Large intestine (tissue), 3 donors: ENCODE data around the gene TRHDE. TPM values are rescaled to one million over a fixed set of nuclear protein-coding genes. Genes with fewer than 3 reads are reported as not detected.

Experiments
- DNase-seq, 2 donors: peaks; one replicate each; pipeline versions ENCODE4 v3.0.0 to v3.0.0-alpha.2; 2013
- H3K27ac ChIP-seq: one replicate; pipeline ENCODE4 v1.5.1; 2013; ENCODE audit warnings: low read length
- H3K27me3 ChIP-seq: 2 replicates; pipeline ENCODE4 v1.6.1; 2013; ENCODE audit warnings: low read length; ENCODE audit not compliant: control insufficient read depth, insufficient read depth
- H3K36me3 ChIP-seq: 2 replicates; pipeline ENCODE4 v1.6.1; 2013; ENCODE audit warnings: low read length; ENCODE audit not compliant: control insufficient read depth, insufficient read depth
- H3K4me1 ChIP-seq: one replicate; pipeline ENCODE4 v1.6.1; 2013; ENCODE audit warnings: low read length; ENCODE audit not compliant: control insufficient read depth, insufficient read depth
- H3K4me3 ChIP-seq: one replicate; pipeline ENCODE4 v1.5.1; 2013; ENCODE audit warnings: low read length
- H3K9me3 ChIP-seq: one replicate; pipeline ENCODE4 v1.6.1; 2013; ENCODE audit warnings: mild to moderate bottlenecking, low read depth, low read length, moderate library complexity; ENCODE audit not compliant: control insufficient read depth
- WGBS: methylation state at CpG from one replicate; pipeline ENCODE4 v1.1.5; 2013; ENCODE audit warnings: low lambda C conversion rate; ENCODE audit not compliant: insufficient coverage; 5-methylcytosine and 5-hydroxymethylcytosine counted together
- polyA plus RNA-seq: library from polyadenylated mRNA; unstranded; fragments of 120-200 nt; gene quantifications from one replicate; pipeline ENCODE4 v1.2.1, GENCODE V29; 2013

The TRHDE gene
- polyA plus RNA-seq, 1 donor: 14.2 TPM

- peaks cover 15% of the 10 kb centered on the region for H3K27me3 ChIP-seq
- no peaks in the 10 kb centered on the region for H3K36me3 ChIP-seq
- peaks cover 4% of the 10 kb centered on the region for H3K9me3 ChIP-seq
- peaks cover 11% of the 10 kb centered on the region for H3K4me1 ChIP-seq
- peak overlapping the region; percentile 89 for H3K4me3 ChIP-seq
- peak overlapping the region; percentile 94 for H3K27ac ChIP-seq
- no CpG with 5 or more reads among the region's 24 CpGs for WGBS
- no peak for DNase-seq
These were observed 1.3 kb downstream of the TRHDE start for GRCh38 chr12:72273499-72273837.

GRCh38 chr12:72273851-72274351 is 1.7 kb downstream of the TRHDE start:
- Histone ChIP-seq H3K9me3 (peaks cover 4% of the 10 kb centered on the region), H3K4me3 (peak overlapping the region; percentile 89), H3K27ac (peak overlapping the region; percentile 94), H3K36me3 (no peaks in the 10 kb centered on the region), H3K4me1 (peaks cover 12% of the 10 kb centered on the region), H3K27me3 (peaks cover 15% of the 10 kb centered on the region)
- peak in 1 of 2 donors; percentile 67 for DNase-seq
- no CpG with 5 or more reads among the region's 17 CpGs for WGBS

- Histone ChIP-seq H3K36me3 (no peaks in the 10 kb centered on the region), H3K27me3 (peaks cover 15% of the 10 kb centered on the region), H3K4me3 (peak overlapping the region; percentile 89), H3K4me1 (peaks cover 22% of the 10 kb centered on the region), H3K9me3 (peaks cover 4% of the 10 kb centered on the region), H3K27ac (peak overlapping the region; percentile 94)
- DNase-seq: peak; percentile 85 to 93
- WGBS: no CpG with 5 or more reads among the region's 1 CpG
These were observed 2.8 kb downstream of the TRHDE start for GRCh38 chr12:72274931-72275330.

GRCh38 chr12:72275526-72275925 is 3.4 kb downstream of the TRHDE start:
- Histone ChIP-seq H3K36me3 (no peaks in the 10 kb centered on the region), H3K27ac (peak overlapping the region; percentile 94), H3K4me1 (peaks cover 28% of the 10 kb centered on the region), H3K4me3 (peak overlapping the region; percentile 89), H3K27me3 (peaks cover 15% of the 10 kb centered on the region), H3K9me3 (peaks cover 4% of the 10 kb centered on the region)
- WGBS: 49% methylated on average over 2 of the region's 2 CpGs
- peak in 1 of 2 donors; percentile 23 for DNase-seq

- Histone ChIP-seq H3K4me1 (peaks cover 30% of the 10 kb centered on the region), H3K27me3 (peaks cover 15% of the 10 kb centered on the region), H3K36me3 (no peaks in the 10 kb centered on the region), H3K27ac (peak overlapping the region; percentile 94), H3K4me3 (peak overlapping the region; percentile 4), H3K9me3 (peaks cover 4% of the 10 kb centered on the region)
- WGBS: 25% methylated on average over 1 of the region's 3 CpGs
- DNase-seq: peak; percentile 48 to 89
These were observed 4.1 kb downstream of the TRHDE start for GRCh38 chr12:72276181-72276805.

GRCh38 chr12:72277415-72277814 is 5.2 kb downstream of the TRHDE start:
- peak overlapping the region; percentile 94 for H3K27ac ChIP-seq
- DNase-seq: peak in 1 of 2 donors; percentile 71
- H3K9me3 ChIP-seq: peaks cover 4% of the 10 kb centered on the region
- H3K4me1 ChIP-seq: peaks cover 30% of the 10 kb centered on the region
- WGBS: 43% methylated on average over 1 of the region's 2 CpGs
- H3K27me3 ChIP-seq: peaks cover 15% of the 10 kb centered on the region
- no peak overlapping the region for H3K4me3 ChIP-seq
- H3K36me3 ChIP-seq: no peaks in the 10 kb centered on the region

GRCh38 chr12:72278894-72279293 is 6.7 kb downstream of the TRHDE start:
- WGBS: 50% methylated on average over 2 of the region's 2 CpGs
- Histone ChIP-seq H3K9me3 (no peaks in the 10 kb centered on the region), H3K27ac (no peak overlapping the region), H3K36me3 (no peaks in the 10 kb centered on the region), H3K4me3 (no peak overlapping the region), H3K4me1 (peaks cover 30% of the 10 kb centered on the region), H3K27me3 (peaks cover 7% of the 10 kb centered on the region)
- DNase-seq: no peak

GRCh38 chr12:72281126-72281525 is 9.0 kb downstream of the TRHDE start:
- no peak overlapping the region for H3K4me3 ChIP-seq
- H3K9me3 ChIP-seq: no peaks in the 10 kb centered on the region
- 33% methylated on average over 1 of the region's 4 CpGs for WGBS
- DNase-seq: peak in 1 of 2 donors; percentile 33
- no peaks in the 10 kb centered on the region for H3K36me3 ChIP-seq
- H3K27ac ChIP-seq: no peak overlapping the region
- peaks cover 30% of the 10 kb centered on the region for H3K4me1 ChIP-seq
- no peaks in the 10 kb centered on the region for H3K27me3 ChIP-seq

- no peak overlapping the region for H3K4me3 ChIP-seq
- no peaks in the 10 kb centered on the region for H3K9me3 ChIP-seq
- peak in 1 of 2 donors; percentile 43 for DNase-seq
- WGBS: no CpG with 5 or more reads among the region's 1 CpG
- H3K36me3 ChIP-seq: no peaks in the 10 kb centered on the region
- no peak overlapping the region for H3K27ac ChIP-seq
- H3K4me1 ChIP-seq: peaks cover 24% of the 10 kb centered on the region
- no peaks in the 10 kb centered on the region for H3K27me3 ChIP-seq
These were observed 10.6 kb downstream of the TRHDE start for GRCh38 chr12:72282721-72283120.

- Histone ChIP-seq H3K4me3 (no peak overlapping the region), H3K27me3 (no peaks in the 10 kb centered on the region), H3K27ac (no peak overlapping the region), H3K36me3 (no peaks in the 10 kb centered on the region), H3K4me1 (no peaks in the 10 kb centered on the region), H3K9me3 (no peaks in the 10 kb centered on the region)
- WGBS: 83% methylated on average over 1 of the region's 1 CpG
- no peak for DNase-seq
These were observed 13.7 kb downstream of the TRHDE start for GRCh38 chr12:72285861-72286260.

GRCh38 chr12:72286526-72286925 is 14.4 kb downstream of the TRHDE start:
- no peak overlapping the region for H3K4me3 ChIP-seq
- H3K27me3 ChIP-seq: no peaks in the 10 kb centered on the region
- no peaks in the 10 kb centered on the region for H3K4me1 ChIP-seq
- no peaks in the 10 kb centered on the region for H3K36me3 ChIP-seq
- no peak for DNase-seq
- H3K27ac ChIP-seq: no peak overlapping the region
- WGBS: no CpG with 5 or more reads among the region's 3 CpGs
- no peaks in the 10 kb centered on the region for H3K9me3 ChIP-seq
